ENCODE results near the gene ZBED2. TPM values are rescaled to one million over a fixed set of nuclear protein-coding genes. Genes with fewer than 3 reads are reported as not detected.
A peak's percentile ranks its signal among the peaks of the same experiment; 100 is the strongest.

The ZBED2 gene, protein sequence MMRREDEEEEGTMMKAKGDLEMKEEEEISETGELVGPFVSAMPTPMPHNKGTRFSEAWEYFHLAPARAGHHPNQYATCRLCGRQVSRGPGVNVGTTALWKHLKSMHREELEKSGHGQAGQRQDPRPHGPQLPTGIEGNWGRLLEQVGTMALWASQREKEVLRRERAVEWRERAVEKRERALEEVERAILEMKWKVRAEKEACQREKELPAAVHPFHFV
- 0.48 and 0.63 TPM in 2 replicates for polyA plus RNA-seq (2011; rRNA removed)
- polyA plus RNA-seq (2012; cell fraction: cytosol; rRNA removed) = 0.20 and 0.23 TPM in 2 replicates
- 0.17 and 0.31 TPM in 2 replicates for polyA plus RNA-seq (2012; cell fraction: nucleus; rRNA removed)
- polyA plus RNA-seq (2017; fragmentation: RNase III; extraction: RNeasy Plus Mini Kit Qiagen cat#74134 plus additional on column Dnase treatment) = 1.1 to 1.9 TPM (median 1.8 TPM) in 3 replicates
- polyA minus RNA-seq (2011; rRNA and poly(A)+ RNA removed) = 0.25 and 0.29 TPM in 2 replicates

DNA sequence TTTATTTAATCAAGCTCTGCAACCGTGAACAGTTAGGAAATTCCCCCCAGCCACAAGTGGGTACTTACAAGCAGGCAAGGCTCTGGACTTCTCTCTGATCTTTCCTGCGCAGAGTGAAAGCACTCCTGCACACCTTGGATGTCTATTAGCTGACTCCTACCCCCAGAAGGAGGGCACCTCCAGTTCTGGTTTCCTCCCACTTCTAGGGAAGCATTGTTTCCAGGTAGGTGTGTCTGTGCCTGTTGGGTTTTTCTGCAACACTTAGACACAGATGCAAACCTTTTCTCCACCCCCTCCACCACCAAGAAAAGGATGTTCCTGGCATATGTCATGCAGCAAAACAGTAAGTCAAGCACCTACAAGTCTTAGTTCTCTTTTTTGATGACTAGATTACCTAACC, at the start of gene ZBED2:
ZBED2 (minus strand) TSS at position 115 of the 400 bp plus-strand sequence. CDS start 1,145 bp downstream, outside the sequence.
- DNase-seq (ENCODE audit: low read depth in 1 of 2, low spot score in 1 of 2) = no peak
- ATAC-seq = no peak
- Histone ChIP-seq H3K27ac (peak within 1 kb of the TSS; percentile 67 to 80), H3K4me3 (no peak within 1 kb of the TSS), H3K9me3 (no peaks in the 10 kb centered on the region), H3K4me1 (peaks cover 56% of the 10 kb centered on the region), H3K4me2 (peak within 1 kb of the TSS; percentile 51)
- CTCF ChIA-PET = interaction anchor here (0.9 to 3.2 kb wide), 3 partner anchors 16 to 121 kb away, joined by 3 to 24 read pairs (median 3); no protein-coding TSS in a partner anchor
- no peak for FAIRE-seq
- TF ChIP-seq RARB (CRISPR knock-in tag; IDR thresholded peaks at IDR 0.05) (no peak), POLR2AphosphoS2 (conservative IDR thresholded peaks at IDR 0.05; ENCODE audit: low read length) (no peak), SREBF2 (IDR thresholded peaks at IDR 0.05) (no peak), CHD2 (IDR thresholded peaks at IDR 0.05; ENCODE audit: low read length, partially characterized antibody) (no peak), CEBPB (IDR thresholded peaks at IDR 0.05) (no peak), ZNF302 (CRISPR knock-in tag; IDR thresholded peaks at IDR 0.05) (no peak), HOXA7 (CRISPR knock-in tag; IDR thresholded peaks at IDR 0.05) (no peak), MYC (IDR thresholded peaks at IDR 0.05; ENCODE audit: borderline replicate concordance, low read length) (no peak), FOXS1 (CRISPR knock-in tag; IDR thresholded peaks at IDR 0.05) (no peak), NFE2L2 (conservative IDR thresholded peaks at IDR 0.05; ENCODE audit: low read length) (no peak), RNF2 (IDR thresholded peaks at IDR 0.05; ENCODE audit: borderline replicate concordance, low read depth) (no peak), KDM1A (IDR thresholded peaks at IDR 0.05; ENCODE audit: low read depth) (no peak), POLR2A (IDR thresholded peaks at IDR 0.05; ENCODE audit: low read length) (no peak)
- TF ChIP-seq, protein P1, sequence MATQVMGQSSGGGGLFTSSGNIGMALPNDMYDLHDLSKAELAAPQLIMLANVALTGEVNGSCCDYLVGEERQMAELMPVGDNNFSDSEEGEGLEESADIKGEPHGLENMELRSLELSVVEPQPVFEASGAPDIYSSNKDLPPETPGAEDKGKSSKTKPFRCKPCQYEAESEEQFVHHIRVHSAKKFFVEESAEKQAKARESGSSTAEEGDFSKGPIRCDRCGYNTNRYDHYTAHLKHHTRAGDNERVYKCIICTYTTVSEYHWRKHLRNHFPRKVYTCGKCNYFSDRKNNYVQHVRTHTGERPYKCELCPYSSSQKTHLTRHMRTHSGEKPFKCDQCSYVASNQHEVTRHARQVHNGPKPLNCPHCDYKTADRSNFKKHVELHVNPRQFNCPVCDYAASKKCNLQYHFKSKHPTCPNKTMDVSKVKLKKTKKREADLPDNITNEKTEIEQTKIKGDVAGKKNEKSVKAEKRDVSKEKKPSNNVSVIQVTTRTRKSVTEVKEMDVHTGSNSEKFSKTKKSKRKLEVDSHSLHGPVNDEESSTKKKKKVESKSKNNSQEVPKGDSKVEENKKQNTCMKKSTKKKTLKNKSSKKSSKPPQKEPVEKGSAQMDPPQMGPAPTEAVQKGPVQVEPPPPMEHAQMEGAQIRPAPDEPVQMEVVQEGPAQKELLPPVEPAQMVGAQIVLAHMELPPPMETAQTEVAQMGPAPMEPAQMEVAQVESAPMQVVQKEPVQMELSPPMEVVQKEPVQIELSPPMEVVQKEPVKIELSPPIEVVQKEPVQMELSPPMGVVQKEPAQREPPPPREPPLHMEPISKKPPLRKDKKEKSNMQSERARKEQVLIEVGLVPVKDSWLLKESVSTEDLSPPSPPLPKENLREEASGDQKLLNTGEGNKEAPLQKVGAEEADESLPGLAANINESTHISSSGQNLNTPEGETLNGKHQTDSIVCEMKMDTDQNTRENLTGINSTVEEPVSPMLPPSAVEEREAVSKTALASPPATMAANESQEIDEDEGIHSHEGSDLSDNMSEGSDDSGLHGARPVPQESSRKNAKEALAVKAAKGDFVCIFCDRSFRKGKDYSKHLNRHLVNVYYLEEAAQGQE (IDR thresholded peaks at IDR 0.05) = no peak
- TF ChIP-seq, protein P2, sequence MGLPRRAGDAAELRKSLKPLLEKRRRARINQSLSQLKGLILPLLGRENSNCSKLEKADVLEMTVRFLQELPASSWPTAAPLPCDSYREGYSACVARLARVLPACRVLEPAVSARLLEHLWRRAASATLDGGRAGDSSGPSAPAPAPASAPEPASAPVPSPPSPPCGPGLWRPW (IDR thresholded peaks at IDR 0.05) = no peak
- TF ChIP-seq, protein P3, sequence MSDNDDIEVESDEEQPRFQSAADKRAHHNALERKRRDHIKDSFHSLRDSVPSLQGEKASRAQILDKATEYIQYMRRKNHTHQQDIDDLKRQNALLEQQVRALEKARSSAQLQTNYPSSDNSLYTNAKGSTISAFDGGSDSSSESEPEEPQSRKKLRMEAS (IDR thresholded peaks at IDR 0.05) = no peak
- POLR2A ChIA-PET = no interaction called here
- WGBS (ENCODE audit: missing lambda C conversion rate) = 84% methylated on average over 2 of the region's 2 CpGs

DNA sequence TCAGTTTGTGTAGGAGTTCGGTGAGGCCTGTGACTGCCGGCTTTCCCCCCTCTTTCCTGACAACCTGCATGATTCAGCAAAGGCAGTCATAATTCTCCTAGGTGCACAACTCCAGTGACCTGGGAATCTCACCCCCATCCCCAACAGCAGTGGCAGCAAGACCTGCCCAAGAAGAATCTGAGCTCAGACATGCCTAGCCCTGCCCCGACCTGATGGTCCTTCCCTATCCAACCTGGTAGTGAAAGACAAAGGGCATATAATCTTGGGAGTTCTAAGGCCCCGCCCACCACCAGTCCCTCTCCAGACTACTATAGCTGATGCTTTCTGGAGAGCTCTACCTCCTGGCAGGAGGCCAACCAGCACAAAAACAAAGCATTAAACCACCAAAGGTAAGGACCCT, 44.2 kb upstream of the ZBED2 start:
- no peak for FAIRE-seq
- WGBS (ENCODE audit: missing lambda C conversion rate) = 46% methylated on average over 3 of the region's 4 CpGs
- ChIA-PET CTCF (interaction anchor here (0.8 kb wide), 1 partner anchor 15 kb away, joined by 3 read pairs; no protein-coding TSS in a partner anchor), POLR2A (no interaction called here)
- Histone ChIP-seq H3K4me1 (no peaks in the 10 kb centered on the region), H3K4me3 (no peak overlapping the region), H3K4me2 (no peak overlapping the region), H3K27ac (no peak overlapping the region), H3K9me3 (no peaks in the 10 kb centered on the region; the same call in 2 of the 3 replicates)
- ATAC-seq = no peak
- DNase-seq (ENCODE audit: low read depth in 1 of 2, low spot score in 1 of 2) = no peak
- TF ChIP-seq CBX8 (IDR thresholded peaks at IDR 0.05) (no peak), MAFK (IDR thresholded peaks at IDR 0.05; ENCODE audit: partially characterized antibody) (no peak), HOXA7 (CRISPR knock-in tag; IDR thresholded peaks at IDR 0.05) (no peak), NFE2L2 (conservative IDR thresholded peaks at IDR 0.05; ENCODE audit: low read length) (no peak), ESRRA (IDR thresholded peaks at IDR 0.05; ENCODE audit: borderline replicate concordance, low read length) (no peak), JUNB (IDR thresholded peaks at IDR 0.05) (no peak), NR3C1 (IDR thresholded peaks at IDR 0.05) (no peak), POLR2AphosphoS2 (conservative IDR thresholded peaks at IDR 0.05; ENCODE audit: low read length) (no peak), EP300 (IDR thresholded peaks at IDR 0.05) (no peak), RAD21 (conservative IDR thresholded peaks at IDR 0.05 in 1 of 2, IDR thresholded peaks at IDR 0.05 in 1 of 2) (no peak), EHF (CRISPR knock-in tag; IDR thresholded peaks at IDR 0.05) (no peak)
- TF ChIP-seq, protein P4, sequence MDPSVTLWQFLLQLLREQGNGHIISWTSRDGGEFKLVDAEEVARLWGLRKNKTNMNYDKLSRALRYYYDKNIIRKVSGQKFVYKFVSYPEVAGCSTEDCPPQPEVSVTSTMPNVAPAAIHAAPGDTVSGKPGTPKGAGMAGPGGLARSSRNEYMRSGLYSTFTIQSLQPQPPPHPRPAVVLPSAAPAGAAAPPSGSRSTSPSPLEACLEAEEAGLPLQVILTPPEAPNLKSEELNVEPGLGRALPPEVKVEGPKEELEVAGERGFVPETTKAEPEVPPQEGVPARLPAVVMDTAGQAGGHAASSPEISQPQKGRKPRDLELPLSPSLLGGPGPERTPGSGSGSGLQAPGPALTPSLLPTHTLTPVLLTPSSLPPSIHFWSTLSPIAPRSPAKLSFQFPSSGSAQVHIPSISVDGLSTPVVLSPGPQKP (IDR thresholded peaks at IDR 0.05; ENCODE audit: low read depth, low read length) = no peak
- TF ChIP-seq, protein P5, sequence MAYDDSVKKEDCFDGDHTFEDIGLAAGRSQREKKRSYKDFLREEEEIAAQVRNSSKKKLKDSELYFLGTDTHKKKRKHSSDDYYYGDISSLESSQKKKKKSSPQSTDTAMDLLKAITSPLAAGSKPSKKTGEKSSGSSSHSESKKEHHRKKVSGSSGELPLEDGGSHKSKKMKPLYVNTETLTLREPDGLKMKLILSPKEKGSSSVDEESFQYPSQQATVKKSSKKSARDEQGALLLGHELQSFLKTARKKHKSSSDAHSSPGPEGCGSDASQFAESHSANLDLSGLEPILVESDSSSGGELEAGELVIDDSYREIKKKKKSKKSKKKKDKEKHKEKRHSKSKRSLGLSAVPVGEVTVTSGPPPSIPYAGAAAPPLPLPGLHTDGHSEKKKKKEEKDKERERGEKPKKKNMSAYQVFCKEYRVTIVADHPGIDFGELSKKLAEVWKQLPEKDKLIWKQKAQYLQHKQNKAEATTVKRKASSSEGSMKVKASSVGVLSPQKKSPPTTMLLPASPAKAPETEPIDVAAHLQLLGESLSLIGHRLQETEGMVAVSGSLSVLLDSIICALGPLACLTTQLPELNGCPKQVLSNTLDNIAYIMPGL (CRISPR knock-in tag; IDR thresholded peaks at IDR 0.05; ENCODE audit: borderline replicate concordance) = no peak
- TF ChIP-seq, protein P3 (IDR thresholded peaks at IDR 0.05) = no peak
- TF ChIP-seq, protein P6, sequence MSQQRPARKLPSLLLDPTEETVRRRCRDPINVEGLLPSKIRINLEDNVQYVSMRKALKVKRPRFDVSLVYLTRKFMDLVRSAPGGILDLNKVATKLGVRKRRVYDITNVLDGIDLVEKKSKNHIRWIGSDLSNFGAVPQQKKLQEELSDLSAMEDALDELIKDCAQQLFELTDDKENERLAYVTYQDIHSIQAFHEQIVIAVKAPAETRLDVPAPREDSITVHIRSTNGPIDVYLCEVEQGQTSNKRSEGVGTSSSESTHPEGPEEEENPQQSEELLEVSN (IDR thresholded peaks at IDR 0.05; ENCODE audit: borderline replicate concordance, low read depth) = no peak
- TF ChIP-seq, protein P7, sequence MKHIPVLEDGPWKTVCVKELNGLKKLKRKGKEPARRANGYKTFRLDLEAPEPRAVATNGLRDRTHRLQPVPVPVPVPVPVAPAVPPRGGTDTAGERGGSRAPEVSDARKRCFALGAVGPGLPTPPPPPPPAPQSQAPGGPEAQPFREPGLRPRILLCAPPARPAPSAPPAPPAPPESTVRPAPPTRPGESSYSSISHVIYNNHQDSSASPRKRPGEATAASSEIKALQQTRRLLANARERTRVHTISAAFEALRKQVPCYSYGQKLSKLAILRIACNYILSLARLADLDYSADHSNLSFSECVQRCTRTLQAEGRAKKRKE (CRISPR knock-in tag; IDR thresholded peaks at IDR 0.05; ENCODE audit: low read depth) = no peak
